Activated CD4-positive, alpha-beta T cell treated with anti-CD3 and anti-CD28 coated beads, Interleukin-2, amount 50 U/mL, for 48 hours (primary cell): Measurements from ENCODE around the gene MRO.
"Not testable (repeated sequence)": the region's sequence is repeated elsewhere in the genome, so short reads cannot be mapped to it uniquely, and the experiment has no call there.

Experiments
- DNase-seq, 2 experiments: peaks; one replicate each; pipeline ENCODE4 v3.0.0-alpha.2; 2020

The MRO gene

GRCh38 chr18:50790948-50791347, 28.9 kb downstream of the MRO start:
- no peak for DNase-seq

GRCh38 chr18:50790241-50790640, 29.6 kb downstream of the MRO start:
- DNase-seq, result no peak

DNA sequence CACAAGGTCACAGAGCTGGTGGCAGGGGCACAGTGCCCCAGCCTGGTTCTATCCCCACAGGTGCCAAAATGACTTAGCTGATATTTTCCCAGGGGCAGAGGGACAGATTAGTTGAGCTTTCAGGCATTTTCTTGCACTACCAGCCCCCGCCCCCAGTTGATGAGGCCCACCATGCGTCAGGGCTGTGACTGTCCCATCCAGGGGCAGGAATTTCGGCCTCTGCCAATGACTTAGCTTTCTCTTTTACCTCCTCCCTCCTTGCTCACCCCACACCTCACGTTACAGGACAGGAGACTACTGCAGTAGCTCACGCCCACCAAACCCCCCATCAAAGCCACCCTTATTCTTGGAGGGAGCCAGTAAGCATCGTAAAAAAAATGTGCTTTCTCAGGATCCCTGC, 31.5 kb downstream of the MRO start:
- DNase-seq, result no peak

DNA sequence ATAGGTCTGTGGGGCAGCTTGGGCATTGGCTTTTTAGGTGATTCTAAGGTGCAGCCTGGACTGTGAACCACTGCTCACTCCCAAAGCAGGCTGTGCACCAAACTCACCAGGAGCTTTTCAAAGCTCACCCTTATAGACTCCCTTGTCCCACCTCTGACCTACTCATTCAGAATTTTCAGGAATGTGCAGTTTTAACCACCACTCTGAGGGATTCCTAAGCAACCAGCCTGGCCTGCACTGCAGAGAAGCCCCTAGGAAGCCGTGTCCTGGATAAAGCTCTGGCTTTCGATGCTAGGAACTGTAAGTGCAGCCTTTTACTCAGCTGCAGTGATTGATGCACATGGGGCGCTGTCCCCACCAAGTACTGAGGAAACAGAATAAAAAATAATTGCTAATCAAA, 33.0 kb downstream of the MRO start:
- no peak for DNase-seq

DNA sequence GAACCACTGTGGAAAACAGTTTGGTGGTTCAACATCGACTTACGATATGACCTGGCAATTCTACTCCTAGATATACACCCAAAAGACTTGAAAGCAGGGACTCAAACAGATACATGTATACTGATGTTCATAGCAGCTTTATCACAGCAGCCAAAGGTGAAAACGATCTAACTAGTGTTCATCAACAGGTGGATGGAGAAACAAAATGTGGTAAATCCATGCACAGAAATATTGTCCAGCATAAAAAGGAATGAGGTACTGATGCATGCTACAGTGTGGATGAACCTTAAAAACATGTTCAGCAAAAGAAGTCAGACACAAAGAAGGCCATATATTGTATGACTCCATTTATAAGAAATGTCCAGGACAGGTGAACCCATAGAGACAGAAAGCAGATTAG, 36.3 kb downstream of the MRO start:
- no peak for DNase-seq

- DNase-seq, result not testable (repeated sequence)
Observed at GRCh38 chr18:50779021-50779420, 40.8 kb downstream of the MRO start.

DNA sequence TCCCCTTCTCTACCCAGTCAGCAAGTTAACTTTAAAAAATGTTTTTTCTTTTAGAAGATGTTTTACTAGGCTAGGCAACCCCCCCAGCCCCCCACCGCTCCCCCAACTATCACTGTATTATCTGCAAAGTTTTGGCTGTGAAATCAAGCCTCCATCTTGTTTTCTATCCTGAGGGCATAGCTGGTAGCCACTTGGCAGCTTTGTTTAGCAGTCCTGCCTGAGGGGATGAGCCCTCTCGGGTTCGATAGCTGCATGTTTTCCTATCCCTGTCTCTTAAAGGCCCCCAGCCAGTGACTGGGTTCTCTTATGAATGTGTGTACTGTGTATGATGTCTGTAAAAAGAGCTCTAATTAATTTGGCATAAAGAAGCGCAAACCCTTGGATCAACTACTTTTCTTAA, 43.4 kb downstream of the MRO start:
- no peak for DNase-seq

GRCh38 chr18:50775726-50776125, 44.1 kb downstream of the MRO start:
- DNase-seq, result no peak

DNA sequence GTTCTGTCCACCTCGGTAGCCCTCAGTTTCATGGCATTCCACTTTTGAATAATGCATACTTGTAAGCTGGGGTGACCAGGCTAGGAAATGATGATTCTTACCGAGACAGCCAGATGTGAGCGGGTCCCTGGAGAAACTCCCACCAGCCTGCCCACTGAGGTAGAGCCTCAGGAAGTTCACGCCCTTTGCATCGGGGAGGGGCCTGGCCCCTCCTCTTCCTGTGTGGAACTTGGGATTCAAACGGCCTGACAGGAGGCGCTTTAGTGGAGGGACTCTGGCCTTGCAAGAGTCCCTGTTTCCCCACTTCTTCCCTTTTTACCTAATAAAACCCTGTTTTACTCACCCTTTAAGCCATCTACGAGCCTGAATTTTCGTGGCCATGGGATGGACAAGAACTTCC, 44.6 kb downstream of the MRO start:
- no peak for DNase-seq

DNA sequence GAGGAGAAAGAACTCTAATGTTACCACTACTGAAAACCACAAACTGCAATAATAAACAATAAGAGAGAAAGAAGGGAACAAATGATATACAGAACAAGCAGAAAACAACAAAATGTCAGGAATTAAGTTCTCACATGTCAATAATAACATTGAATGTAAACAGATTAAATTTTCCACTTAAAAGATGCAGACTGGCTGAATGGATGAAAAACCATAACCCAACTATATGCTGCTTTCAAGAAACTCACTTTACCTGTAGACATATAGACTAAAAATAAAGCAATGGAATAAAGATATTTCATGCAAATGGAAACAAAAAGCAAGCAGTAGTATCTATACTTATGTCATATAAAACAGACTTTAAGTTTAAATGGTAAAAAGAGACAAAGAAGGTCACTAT, 50.4 kb downstream of the MRO start:
- DNase-seq, result no peak

- DNase-seq, result no peak
Observed at GRCh38 chr18:50757358-50757757, 62.5 kb downstream of the MRO start.

- no peak for DNase-seq
Observed at GRCh38 chr18:50754297-50754696, 65.5 kb downstream of the MRO start.

DNA sequence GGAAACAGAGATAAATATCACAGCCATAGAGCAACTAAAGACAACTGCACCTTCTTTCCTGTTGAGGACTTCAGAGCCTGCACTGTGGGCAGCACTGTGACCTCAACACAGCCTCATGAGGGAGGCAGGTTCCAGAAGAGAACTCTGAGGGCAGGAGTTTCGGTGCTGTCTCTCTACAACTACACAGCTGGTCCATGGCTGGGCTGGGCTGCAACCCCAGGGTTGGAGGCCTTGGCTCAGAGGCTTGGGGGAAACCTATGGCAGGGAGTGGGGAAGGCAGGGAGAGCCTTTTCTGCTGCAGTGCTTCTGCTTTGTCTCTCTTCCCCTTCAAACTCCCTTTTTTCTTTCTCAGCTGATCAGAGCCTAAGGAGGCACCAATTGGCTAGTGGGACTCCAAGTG, 66.5 kb downstream of the MRO start:
- no peak for DNase-seq

GRCh38 chr18:50751947-50752346, 67.9 kb downstream of the MRO start:
- DNase-seq, result no peak

- no peak for DNase-seq
Observed at GRCh38 chr18:50751490-50751889, 68.3 kb downstream of the MRO start.

DNA sequence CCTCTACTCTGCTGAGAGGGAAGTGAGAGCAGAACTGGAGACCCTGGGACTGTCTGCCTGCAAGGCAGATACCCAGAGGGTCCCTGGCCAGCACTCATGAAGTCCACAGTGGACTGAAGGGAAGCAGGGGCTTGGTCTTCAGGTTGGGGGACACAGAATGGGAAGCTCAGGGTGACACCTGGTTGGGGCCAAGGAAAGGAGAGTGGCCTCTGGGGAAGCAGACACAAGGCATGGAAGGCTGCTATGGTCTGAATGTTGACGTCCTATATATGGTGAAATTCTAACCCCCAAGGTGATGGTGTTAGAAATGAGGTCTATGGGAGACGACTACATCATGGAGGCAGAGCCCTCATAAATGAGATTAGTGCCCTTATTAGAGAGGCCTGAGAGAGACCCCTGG, 69.3 kb downstream of the MRO start:
- DNase-seq, result no peak

- DNase-seq, result no peak
Observed at GRCh38 chr18:50749945-50750344, 69.9 kb downstream of the MRO start.

- DNase-seq, result no peak
Observed at GRCh38 chr18:50749421-50749820, 70.4 kb downstream of the MRO start.

- DNase-seq, result no peak
Observed at GRCh38 chr18:50748243-50749229, 71.3 kb downstream of the MRO start.

GRCh38 chr18:50747849-50748242, 72.0 kb downstream of the MRO start:
- DNase-seq, result no peak

DNA sequence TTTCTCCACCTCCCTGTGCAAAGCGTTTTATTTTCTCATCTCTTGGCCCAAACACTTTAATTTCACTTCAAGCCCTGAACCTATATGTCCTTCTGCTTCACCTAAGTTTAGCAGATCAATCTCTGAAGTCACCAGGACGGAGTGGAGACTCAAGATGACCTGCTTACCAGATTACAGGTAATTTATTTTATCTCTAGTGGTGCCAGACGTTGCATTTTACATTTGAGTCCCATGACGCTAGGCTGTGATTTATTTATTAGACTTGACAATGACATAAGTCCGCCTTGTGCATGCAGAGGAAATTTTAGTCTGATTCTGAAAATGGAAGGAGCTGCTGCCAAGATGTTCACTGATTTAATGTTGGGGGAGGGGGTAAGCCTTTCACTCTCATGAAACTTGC, 73.9 kb downstream of the MRO start:
- DNase-seq, result no peak
